Pancreas (tissue), 10 donors: ENCODE data around the gene CNOT9. TPM values are rescaled to one million over a fixed set of nuclear protein-coding genes. Genes with fewer than 3 reads are reported as not detected.

Source experiments
- ATAC-seq, 4 donors: fragments of 200-7000 bp; cut with Tn5 transposase; one replicate each; pipeline versions ENCODE4 v1.8.0 to v1.9.1; 2020; ENCODE audit warnings: mild to moderate bottlenecking in 4 of 4, moderate library complexity in 4 of 4
- DNase-seq, 6 donors: peaks; one replicate each; pipeline ENCODE4 v3.0.0-alpha.2; 2020
- FAIRE-seq: peaks from 2 replicates; lab custom pipeline; 2012; peaks lifted over from hg19 to GRCh38; lab: Jason Lieb, UNC
- H3K27ac ChIP-seq, 4 donors: fragments of 200-600 bp; sonication (generic); 1 replicate in 3 of 4; 2 replicates in 1 of 4; pipeline versions ENCODE4 v1.5.0 to v1.8.0; 2020
- H3K27me3 ChIP-seq, 4 donors: fragments of 200-600 bp; one replicate each; pipeline ENCODE4 v1.8.0; 2021
- H3K36me3 ChIP-seq, 3 donors: fragments of 200-600 bp; sonication (generic) in 1 of 3; one replicate each; pipeline versions ENCODE4 v1.5.0 to v1.8.0; 2020 to 2021
- H3K4me1 ChIP-seq, 3 donors: fragments of 200-600 bp; one replicate each; pipeline ENCODE4 v1.8.0; 2021
- H3K4me3 ChIP-seq, 4 donors: fragments of 200-600 bp; sonication (generic) in 2 of 4; one replicate each; pipeline versions ENCODE4 v1.5.0 to v1.8.0; 2020 to 2021
- H3K9me3 ChIP-seq, 4 donors: fragments of 200-600 bp; one replicate each; pipeline ENCODE4 v1.8.0; 2021
- CTCF ChIP-seq, 4 donors: fragments of 200-600 bp; sonication (generic) in 3 of 4; IDR thresholded peaks; one replicate each; pipeline versions ENCODE4 v1.5.0 to v1.8.0; 2021; ENCODE audit warnings: antibody characterized with exemption in 4 of 4
- WGBS, 2 donors: extraction: QIAGEN DNeasy Blood & Tissue Kit; methylation state at CpG; one replicate each; pipeline ENCODE4 v1.1.7; 2013; 5-methylcytosine and 5-hydroxymethylcytosine counted together
- intact Hi-C, 3 donors: fragments of 100-400 bp; cut with DNase I; formaldehyde crosslinking; loops; one replicate each; pipeline versions ENCODE4 v1.11.1 to v1.14.2; 2022
- polyA plus RNA-seq, 2 donors: library from polyadenylated mRNA; stranded (reverse); fragments of 200-250 nt; gene quantifications; one replicate each; pipeline ENCODE4 v1.2.3, GENCODE V29; 2013
- total RNA-seq, 6 donors: library from RNA; stranded (reverse); fragmentation: NEBNext Ultra II Directional in 4 of 6; extraction: Animal tissue kit (Norgen Biotek cat#: 25700) in 4 of 6; gene quantifications; one replicate each; pipeline versions ENCODE4 v1.2.1 to v1.2.4, GENCODE V29; 2021 to 2023
- donor health status: healthy with polysubstance abuse.
- donor health status: DM: no; HTN: no; CAD: no; lungs with moderate emphysema.
- donor health status: DM: no; HTN: no; CAD: no.
- donor health status: control.
- donor health status: control.
- donor health status: Bipolar disorder and iron deficiency.
- donor health status: DM: yes; HTN: yes; CAD: no.
- donor health status: DM: no; HTN: no; CAD: no.
- donor health status: DM: no; HTN: no; CAD: no.
- donor health status: DM: yes; HTN: yes; CAD: no.

Gene CNOT9
- total and polyA plus RNA-seq, 8 donors: 10.6 to 19.3 (median 13.3) TPM

GRCh38 chr2:218627939-218628338 lies 59.3 kb downstream of the CNOT9 start:
- DNase-seq (no peak), ATAC-seq (no peak), FAIRE-seq (no peak)
- Histone ChIP-seq H3K4me3 (no peak overlapping the region), H3K9me3 (no peaks in the 10 kb centered on the region), H3K36me3 (no peaks in the 10 kb centered on the region), H3K27ac (no peak overlapping the region), H3K27me3 (no peaks in the 10 kb centered on the region), H3K4me1 (no peaks in the 10 kb centered on the region)
- 82 to 95% methylated on average over 4 of the region's 4 CpGs for WGBS, 2 donors
- TF ChIP-seq CTCF (IDR thresholded peaks at IDR 0.05): no peak
- intact Hi-C loops: no loop called here

DNA sequence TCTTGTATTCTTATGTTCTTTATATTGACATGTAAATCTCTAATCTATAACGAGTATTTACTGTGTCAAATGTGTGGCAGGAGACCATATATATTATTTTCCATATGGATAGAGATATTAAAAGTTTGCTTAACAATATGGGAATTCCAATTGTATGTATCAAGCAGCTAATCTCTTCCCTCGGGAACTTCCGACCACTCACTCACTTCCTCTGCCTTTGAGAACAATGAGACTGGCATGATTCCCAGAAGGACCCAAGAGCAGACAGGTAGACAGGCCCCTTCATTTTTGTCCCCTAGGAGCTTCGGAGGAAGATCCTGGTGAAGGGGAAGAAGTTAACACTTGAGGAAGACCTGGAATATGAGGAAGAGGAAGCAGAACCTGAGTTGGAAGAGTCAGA lies 63.2 kb downstream of the CNOT9 start:
- Histone ChIP-seq H3K36me3 (peaks cover 0 to 28% (median 10%) of the 10 kb centered on the region in 3 donors), H3K4me3 (no peak overlapping the region), H3K27ac (no peak overlapping the region), H3K27me3 (no peaks in the 10 kb centered on the region), H3K9me3 (no peaks in the 10 kb centered on the region), H3K4me1 (no peaks in the 10 kb centered on the region)
- FAIRE-seq: no peak
- no peak for ATAC-seq
- intact Hi-C loops: no loop called here
- WGBS, 2 donors: 41 to 42% methylated on average over 4 of the region's 4 CpGs
- TF ChIP-seq CTCF (IDR thresholded peaks at IDR 0.05): no peak
- DNase-seq: no peak

DNA sequence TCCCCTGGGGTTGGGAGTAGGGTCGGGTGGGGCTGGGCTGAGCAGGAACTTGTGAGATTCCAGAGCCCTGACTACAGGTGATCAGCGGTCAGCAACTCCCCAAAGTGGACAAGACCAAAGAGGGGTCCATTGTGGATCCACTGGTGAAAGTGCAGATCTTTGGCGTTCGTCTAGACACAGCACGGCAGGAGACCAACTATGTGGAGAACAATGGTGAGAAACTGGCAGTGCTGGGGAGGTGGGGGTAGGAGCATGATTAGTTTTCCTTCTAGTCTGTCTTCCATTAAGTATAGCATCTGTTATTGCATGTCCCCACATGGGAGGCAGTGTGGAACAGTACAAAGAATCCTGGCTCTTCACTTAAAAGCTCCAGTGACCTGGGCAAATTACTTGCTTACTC lies 67.1 kb downstream of the CNOT9 start:
- no peak for TF ChIP-seq CTCF (IDR thresholded peaks at IDR 0.05)
- no peak for FAIRE-seq

DNA sequence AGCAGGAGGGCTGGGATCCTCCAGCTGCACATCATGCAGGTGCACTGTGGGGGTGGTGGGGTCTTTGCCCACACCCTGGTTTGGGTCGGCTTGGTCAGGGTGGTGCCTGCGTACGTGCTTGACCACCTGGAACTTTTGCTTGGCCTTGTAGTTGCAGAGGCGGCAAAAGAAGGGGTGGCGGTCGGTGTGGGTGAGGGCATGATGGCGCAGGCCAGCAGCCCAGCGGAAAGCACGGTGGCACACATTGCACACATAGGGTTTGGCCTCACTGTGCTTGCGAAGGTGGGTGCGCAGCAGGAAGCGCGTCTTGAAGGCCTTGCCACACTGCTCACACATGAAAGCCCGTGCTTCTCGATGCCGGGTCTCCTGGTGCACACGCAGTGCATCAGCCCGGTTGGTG lies 69.7 kb downstream of the CNOT9 start:
- DNase-seq (no peak), ATAC-seq (no peak), FAIRE-seq (no peak)
- Histone ChIP-seq H3K4me3 (no peak overlapping the region), H3K27me3 (no peaks in the 10 kb centered on the region), H3K36me3 (peaks cover 3 to 74% (median 24%) of the 10 kb centered on the region in 3 donors), H3K9me3 (no peaks in the 10 kb centered on the region), H3K27ac (no peak overlapping the region), H3K4me1 (no peaks in the 10 kb centered on the region)
- intact Hi-C loops: no loop called here
- WGBS, 2 donors: 96% methylated on average over 18 of the region's 18 CpGs
- no peak for TF ChIP-seq CTCF (IDR thresholded peaks at IDR 0.05)

More for the DNA sequence above, 67.1 kb downstream of the CNOT9 start:
- Histone ChIP-seq H3K9me3 (no peaks in the 10 kb centered on the region), H3K27ac (no peak overlapping the region), H3K4me1 (no peaks in the 10 kb centered on the region), H3K4me3 (no peak overlapping the region), H3K36me3 (peaks cover 0 to 61% (median 24%) of the 10 kb centered on the region in 3 donors), H3K27me3 (no peaks in the 10 kb centered on the region)
- DNase-seq: no peak
- 91 to 94% methylated on average over 5 of the region's 5 CpGs for WGBS, 2 donors
- intact Hi-C loops: no loop called here
- ATAC-seq: no peak

GRCh38 chr2:218642121-218642656 lies 73.5 kb downstream of the CNOT9 start:
- peaks cover 11 to 75% (median 27%) of the 10 kb centered on the region in 3 donors for H3K36me3 ChIP-seq
- ATAC-seq (no peak), FAIRE-seq (no peak), DNase-seq (peak in 1 of 6 donors; percentile 54)
- H3K4me1 ChIP-seq: no peaks in the 10 kb centered on the region
- no peak overlapping the region for H3K27ac ChIP-seq
- no peak for TF ChIP-seq CTCF (IDR thresholded peaks at IDR 0.05)
- H3K27me3 ChIP-seq: no peaks in the 10 kb centered on the region
- no peak overlapping the region for H3K4me3 ChIP-seq
- no peaks in the 10 kb centered on the region for H3K9me3 ChIP-seq
- intact Hi-C loops: no loop called here
- WGBS, 2 donors: 93 to 95% methylated on average over 15 to 18 of the region's 18 CpGs
